ENCODE data around the gene MBOAT2.

The MBOAT2 gene

DNA sequence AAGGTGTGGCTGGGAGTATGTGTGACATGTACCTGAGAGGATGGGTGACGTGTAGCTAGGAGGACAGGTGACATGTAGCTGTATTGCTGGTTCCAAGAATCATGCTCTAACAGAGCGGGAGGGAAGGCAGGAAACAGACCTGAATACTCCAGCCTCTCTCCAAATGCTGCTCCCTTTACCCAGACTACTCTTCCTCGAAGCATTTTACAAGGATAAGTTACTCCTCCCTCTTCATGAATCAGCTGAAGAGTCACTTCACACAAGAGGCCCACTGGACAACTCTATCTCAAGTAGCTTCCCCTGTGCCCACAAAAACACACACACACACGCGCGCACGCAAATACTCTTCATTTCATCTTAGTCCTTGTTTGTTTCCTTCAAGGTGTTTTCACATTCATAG is 113.5 kb downstream of the MBOAT2 start:
- no peak for DNase-seq

DNA sequence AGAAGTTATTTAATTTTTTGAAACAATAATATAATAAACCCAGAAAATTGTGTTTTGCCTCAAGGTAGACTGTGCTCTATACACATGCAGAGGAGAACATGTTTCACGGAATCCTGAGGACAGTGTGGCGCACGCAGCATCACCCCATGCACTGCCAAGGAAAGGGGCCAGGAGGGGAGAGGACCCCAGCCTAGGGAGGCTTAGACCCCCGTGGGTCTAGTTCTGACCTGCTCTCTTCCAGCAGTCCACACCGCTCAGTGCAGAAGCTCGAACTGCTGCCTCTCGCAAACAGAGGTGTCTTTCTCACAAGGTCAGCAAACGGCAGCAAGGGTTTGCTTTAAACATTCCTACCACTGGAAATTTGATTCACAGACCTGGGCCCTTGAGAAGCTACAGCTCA is 114.5 kb downstream of the MBOAT2 start:
- no peak for DNase-seq

DNA sequence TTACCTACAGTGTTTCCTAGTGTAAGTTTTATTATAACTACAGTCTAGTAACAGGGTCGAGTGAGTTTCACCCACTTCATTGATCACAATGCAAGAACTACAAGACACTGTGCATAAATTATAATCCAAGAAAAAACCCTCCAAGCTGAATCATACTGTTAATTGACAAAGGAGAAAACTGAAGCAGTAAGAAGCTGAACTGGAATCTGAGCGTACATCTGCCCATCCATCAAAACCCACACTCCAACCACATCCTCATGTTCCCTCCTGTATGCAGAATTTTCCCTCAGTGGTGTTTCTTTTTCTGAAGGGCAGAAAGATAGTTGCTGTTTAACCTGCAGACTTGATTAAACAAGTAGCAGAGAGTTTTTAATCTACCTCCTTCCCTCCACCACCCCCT is 116.6 kb downstream of the MBOAT2 start:
- DNase-seq = no peak

DNA sequence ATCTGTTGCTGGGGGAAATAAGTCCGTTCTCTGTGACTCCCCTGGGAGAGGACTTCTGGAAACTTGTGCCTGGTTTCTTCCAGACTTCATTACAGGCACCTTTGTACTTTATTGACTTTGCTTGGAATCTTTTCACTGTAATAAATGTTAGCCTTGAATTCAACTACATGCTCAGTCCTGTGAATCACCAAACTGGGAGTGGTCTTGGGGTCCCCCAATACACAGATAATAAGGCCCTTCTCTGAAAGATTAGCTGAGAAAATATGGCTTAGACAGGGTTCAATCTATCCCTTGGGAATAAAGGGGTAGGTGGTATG is 117.3 kb downstream of the MBOAT2 start:
- DNase-seq = no peak

DNA sequence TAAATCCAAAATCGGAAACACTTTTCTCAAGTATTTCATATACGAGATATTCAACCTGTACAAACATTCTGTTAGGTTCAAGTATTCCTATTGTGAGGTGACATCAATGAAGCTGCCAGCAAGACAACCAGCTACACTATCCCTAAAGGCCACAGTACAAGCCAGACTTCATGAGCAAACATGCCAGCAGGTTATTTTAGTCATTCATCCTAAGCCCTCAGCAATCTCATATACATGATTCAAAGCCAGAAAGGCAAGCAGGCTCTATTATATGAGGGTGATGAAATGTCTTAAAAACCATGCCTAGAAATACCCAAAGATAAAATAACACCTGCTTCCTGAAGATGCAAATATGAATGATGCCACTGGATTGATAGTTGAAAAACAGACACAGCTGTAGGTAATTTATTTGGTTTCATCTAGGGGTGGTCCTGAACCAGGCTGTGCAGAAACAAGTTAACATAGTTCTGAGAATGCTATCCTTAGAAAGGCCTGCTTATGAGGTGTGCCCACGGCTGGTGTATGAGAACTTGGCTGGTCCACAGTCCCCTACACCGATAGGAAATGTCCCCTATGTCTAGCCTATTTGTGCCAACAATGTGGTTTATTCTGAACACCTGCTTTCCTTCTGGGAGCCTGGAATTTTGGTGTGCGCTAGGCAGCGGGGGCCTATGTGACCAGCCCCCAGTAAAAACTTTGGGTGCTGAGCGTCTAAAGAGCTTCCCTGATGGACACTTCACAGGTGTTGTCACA is 117.9 kb downstream of the MBOAT2 start:
- DNase-seq = no peak

DNA sequence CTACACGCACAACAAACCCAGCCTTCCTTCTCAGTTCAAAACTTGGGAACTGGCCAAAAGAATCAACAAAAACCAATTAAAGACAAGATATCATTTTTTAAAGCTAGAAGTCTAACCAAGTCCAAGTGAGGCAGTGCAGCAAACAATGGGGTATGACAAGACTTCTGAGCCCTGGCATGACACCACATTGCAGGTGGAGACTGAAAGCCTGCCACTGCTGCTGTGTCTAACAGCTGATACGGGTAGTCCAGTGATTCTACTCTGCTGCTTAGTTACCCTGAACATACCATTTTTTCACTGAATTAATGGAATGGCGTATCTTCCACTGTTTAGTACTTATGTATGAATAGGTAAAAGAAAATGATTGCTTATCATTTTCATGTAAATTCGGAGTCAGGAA is 118.7 kb downstream of the MBOAT2 start:
- DNase-seq = no peak

DNA sequence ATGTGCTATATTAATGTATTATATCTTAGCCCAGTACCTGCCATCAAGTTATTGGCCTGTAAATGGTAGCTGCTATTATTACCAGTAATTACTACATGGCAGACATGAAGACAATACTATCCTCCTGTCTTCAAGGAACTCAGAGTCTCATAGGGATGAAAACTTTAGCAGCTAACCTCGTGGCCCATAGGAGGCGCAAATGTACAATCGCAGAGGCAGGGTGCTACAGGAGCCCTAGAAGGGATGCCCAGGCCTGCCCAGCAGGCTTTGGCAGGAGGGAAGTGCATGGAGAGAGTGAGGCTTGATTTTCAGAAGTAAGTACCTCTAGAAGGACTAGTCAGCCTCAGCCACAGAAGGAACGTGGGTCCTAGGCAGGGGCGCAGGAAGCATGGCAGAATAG is 121.4 kb downstream of the MBOAT2 start:
- DNase-seq = peak; percentile 21

DNA sequence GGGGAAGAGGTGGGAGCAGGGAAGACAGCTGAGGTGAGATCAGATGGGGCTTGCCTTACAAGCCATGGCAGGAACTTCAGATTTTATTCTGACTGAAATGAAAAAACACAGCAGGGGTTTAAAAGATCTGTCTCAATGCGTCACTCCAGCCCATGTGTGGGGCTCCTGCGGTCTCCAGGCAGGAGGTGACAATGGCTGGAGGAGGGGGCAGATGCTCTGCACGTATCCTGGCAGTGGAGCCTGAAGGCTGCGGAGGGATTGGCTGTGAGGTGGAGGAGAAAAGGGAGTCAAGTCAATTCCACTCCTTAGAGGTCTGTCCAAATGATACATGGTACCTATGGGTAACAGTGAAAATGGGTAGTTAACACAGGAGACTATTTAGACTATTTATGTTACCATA is 125.6 kb downstream of the MBOAT2 start:
- no peak for DNase-seq

DNA sequence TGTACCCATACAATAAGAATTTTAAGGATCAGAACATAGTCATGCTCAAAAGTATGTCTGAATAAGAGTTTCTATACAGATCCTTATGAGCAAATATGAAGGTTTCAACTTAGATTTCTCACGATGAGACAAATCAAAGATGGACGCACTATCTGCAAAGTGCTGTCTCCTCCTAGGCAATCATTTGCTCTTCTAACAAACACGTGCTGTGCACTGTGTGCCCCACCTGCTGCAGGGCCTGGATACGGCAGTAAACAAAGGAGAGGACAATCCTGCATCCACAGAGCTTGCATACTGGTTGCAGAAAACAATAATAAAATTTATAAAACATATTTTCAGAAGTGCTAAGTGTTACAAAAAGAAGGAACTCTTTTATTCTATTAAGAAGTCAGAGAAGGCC is 126.2 kb downstream of the MBOAT2 start:
- no peak for DNase-seq

DNA sequence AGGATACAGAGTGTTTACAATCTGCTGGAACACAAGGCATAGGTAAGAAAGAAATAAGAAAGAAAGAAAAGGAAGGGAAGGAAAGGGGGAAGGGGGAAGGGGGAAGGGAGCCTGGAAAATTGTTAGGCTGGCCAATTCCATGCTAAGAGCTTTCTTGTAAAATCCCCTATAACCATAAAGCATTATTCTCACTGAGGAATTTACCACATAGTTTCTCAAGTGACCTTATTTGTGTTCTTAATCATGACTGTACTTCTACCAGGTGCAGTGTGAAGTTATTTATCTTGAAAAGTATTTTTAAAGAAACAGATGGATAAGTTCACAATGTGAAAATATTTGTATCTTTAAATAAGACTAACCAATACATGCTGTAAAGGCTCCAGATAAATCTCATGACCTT is 126.9 kb downstream of the MBOAT2 start:
- no peak for DNase-seq

DNA sequence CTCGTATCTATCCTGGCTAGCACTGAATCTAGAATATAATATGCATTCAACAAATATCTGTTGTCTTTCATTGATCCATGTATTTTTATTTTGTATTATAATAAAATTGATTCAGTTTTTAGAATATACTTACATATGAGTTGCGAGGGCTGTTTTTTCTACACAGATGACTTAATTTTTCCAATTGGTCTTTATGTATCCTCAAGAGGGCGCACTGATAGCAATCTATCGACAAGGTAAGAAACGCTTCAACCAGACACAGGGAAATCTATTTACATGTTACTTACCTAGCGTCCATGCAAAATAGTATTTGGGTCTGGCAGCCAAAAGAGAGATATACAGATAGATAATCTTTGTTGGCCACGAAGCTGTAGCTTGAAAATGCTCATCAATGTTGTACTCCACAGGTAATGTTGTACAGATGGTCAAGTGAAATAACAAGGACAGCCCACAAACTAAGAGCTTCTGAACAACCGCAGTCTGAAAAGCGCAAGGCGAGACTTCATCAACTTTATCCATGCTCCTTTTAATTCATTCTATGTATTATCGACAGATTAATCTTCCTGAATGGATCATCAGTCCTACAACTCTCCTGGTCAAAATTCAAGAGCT is 130.6 kb downstream of the MBOAT2 start:
- DNase-seq = peak; percentile 67

DNA sequence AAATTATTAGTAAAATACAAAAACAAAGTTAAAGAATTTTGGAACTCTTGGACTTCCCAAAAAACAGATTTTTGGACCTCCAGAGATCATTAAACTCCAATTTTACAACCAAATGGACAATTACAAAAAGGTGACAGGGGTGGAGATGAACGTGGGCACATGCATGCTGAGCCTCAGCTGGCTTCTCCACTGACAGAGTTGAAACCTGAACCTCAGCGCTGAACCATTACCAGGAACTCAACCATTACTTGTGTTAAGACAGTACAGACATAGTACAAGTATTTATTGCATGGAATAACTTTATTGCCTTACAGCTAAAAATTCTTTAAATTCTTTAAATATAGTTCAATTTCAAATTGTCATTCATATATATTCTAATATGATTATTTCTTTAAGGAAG is 133.0 kb downstream of the MBOAT2 start:
- no peak for DNase-seq

DNA sequence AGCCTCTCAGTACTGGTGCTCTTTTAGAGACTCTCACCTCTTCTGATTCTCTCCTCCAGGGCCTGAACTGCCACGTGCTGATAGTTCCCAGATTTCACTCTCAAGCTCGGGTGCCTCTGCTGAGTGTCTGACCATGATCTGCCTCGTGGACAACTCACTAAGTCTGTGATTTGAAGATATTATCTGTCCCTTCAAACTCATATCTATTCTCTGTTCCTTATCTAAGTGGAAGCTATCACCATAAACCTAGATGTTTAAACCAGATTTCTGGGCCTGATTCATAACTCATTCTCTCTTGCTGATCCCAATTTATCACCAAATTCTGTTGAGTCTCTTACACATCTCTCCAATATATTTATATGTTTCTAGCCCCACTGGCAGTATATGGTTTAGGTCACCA is 136.1 kb downstream of the MBOAT2 start:
- DNase-seq = no peak

DNA sequence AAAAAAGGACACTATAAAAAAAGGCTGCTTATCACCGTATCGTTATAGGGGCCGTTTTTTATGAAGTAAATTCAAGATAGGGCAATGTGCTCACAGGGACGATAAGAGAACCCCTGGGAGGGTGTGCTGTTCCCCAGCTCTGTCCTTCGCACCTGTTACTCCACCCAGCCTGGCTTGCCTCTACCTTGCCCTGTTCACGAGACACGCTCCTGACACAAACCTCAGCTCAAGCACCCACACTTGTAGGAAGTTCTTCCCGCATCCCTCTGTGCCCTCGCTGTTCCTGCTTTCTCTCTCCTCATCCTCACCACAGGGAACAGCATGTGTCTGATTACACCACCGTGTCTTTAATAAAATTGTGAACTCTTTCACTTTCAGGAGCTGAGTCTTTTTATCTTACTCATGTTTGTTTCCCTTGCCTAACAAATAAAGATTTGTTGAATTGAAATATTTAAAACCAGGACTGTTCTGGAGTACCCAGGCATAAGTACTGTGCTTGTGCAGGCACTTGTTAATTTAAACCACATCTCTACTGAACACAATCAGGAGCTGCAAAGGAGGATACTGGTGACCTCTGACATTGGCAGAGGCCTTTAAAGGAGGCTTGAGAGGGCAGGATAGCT is 140.0 kb downstream of the MBOAT2 start:
- no peak for DNase-seq

DNA sequence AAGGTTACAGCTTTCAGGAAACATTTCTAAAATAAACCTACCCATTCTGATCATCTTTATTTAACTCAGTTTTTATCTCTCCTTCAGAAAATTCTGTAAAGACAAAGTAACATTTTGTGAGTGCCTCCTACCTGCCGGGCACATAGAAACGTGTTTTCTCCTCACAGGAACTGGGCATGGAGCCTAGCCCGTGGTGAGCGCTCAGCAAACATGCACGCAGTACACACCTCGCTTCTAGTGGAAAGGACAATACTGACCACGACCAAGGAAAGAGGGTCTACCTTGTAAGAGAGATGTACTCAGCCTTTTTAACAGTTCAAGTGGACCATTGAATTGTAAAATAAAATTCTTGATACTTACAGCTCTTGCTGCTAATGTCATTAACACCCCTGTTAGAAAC is 141.3 kb downstream of the MBOAT2 start:
- no peak for DNase-seq

DNA sequence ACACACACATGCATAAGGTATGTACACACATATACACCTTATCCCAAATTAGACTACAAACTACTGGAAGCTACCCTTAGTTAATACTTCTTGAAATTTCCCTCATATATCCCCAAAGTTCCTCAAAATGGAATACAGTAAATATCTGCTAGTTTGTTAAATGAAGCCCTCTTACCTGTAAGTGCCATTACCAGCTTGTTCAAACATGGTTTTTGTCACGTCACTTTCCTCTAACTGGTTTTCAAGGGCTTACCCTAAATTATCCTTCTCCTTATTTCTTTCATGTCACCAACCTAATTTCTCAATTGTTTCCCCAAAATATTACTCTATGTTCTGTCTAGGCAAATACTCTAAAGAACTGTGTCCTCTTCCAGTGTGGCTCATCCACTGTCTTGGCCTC is 141.7 kb downstream of the MBOAT2 start:
- no peak for DNase-seq

DNA sequence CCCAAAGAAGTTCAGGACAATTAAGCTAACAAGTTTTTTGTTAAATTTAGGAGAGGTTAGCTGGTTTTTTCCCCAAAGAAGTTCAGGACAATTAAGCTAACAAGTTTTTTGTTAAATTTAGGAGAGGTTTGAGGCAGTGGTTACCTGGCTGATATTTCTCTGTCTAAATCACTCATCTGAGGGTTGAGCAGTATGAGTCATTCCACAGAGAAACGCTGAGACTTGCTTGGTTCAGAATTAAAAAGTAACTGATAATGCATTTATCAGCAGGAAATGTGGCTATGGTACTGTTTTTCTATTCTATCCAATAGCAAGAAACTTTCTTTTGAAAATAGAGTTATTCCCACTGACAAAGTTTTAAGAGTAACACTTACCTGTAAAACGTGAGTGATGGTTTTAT is 143.2 kb downstream of the MBOAT2 start:
- DNase-seq = no peak

DNA sequence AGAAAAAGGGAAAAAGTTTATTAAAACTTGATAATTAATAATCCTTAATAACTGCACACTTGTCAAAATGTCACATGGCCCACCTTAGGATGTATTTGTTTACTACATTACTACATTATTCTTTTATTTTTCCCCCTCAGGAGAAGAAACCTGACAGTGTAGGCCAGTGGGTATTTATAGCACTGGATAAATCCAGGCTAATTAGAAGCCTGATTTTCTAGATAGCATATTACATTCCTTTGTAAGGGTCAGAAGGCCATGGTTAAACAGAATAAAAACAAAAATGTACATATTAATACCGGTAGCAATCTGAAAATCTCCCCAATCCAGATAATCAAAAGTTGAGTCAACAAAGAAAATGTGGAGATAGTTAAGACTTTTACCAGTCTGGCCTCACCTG is 144.6 kb downstream of the MBOAT2 start:
- DNase-seq = no peak

DNA sequence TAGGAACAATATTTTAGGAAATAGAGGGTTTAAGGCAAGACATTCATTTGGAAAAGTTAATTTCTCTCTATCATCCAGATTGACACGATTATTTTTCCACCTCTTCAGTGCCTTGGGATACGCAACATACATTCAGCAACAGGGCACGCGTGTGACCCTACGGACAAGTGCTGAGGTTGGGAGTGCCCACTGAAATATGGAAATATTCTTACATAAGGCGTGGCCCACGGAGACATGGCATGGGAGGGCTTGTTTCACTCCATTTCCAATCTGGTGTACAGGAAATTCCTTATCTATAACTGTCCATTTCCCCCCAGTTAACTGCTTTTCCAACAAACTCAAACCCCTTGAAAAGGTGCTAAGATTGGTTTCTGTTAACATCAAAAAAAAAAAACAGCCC is 145.2 kb downstream of the MBOAT2 start:
- DNase-seq = no peak

DNA sequence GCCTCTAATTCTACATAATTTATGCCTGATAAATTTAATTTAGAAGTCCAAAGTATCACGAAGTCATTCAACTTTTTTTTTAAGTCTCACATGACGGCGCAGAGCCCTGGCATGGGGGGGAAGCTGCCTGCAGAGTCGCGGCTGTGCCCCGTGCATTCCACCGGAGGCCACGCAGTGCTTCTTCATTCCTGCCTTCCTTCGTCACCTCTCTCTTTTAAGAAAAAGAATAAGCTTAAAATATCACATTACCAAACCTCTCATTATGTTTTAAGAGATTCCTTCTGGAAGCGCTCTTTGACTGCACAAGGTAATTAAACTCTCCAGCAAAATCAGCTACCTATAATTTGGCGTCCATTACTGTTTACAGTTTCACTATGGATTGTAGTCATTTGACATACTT is 145.8 kb downstream of the MBOAT2 start:
- DNase-seq = no peak

DNA sequence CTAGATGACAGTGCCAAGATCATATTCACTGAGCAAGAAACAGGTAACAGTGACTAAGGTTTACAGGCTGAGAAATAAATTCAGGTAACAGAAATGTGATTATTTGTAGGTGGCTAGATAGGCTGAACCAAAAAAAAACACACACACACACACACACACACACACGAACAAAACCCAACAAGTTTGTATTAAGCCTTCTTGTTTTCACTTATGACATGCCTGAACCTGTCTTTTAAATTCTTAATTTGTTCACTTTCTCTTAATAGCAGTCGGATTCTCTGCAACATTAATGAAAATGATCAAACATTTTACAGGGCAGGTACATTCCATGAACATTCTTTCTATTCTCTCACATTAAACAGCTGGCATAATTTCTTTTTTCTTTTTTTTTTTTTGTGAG is 147.3 kb downstream of the MBOAT2 start:
- DNase-seq = no peak

DNA sequence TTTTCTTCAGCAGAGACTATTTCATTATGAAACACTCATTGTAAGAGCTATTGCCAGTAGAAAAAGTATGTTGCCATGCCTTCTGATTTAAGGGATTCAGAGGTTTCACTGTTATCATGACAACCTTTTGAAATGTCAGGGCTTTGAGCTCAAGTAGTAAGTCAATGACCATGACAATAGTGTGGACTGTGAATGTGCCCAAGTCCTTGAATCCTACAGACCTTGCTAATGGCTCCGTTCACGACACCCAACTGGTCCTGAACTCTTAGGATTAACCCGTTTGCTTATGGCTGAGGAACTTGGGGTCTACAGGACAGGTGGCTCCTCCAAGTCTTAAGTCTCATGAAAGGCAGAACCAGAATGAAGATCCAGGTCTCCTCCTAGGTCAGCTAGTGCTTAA is 148.5 kb downstream of the MBOAT2 start:
- no peak for DNase-seq

DNA sequence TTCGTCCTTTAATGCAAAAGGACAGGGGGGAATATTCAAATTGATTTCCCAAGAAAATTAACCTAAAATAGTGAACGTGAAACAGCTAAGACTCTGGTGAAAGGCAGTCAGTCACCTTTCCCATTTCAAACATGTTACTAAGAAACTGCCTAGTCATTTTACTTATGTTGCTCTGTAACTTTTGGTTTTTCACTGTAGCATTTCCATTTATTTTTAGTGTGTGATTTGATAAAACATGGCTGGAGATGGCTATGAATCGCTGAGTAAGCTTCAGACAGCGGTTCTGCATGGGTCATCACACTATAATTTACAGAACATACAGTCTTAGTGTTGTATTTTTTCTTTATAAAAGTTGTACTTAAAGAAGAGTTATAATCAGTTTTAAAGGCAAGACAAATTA is 150.1 kb downstream of the MBOAT2 start:
- DNase-seq = no peak

DNA sequence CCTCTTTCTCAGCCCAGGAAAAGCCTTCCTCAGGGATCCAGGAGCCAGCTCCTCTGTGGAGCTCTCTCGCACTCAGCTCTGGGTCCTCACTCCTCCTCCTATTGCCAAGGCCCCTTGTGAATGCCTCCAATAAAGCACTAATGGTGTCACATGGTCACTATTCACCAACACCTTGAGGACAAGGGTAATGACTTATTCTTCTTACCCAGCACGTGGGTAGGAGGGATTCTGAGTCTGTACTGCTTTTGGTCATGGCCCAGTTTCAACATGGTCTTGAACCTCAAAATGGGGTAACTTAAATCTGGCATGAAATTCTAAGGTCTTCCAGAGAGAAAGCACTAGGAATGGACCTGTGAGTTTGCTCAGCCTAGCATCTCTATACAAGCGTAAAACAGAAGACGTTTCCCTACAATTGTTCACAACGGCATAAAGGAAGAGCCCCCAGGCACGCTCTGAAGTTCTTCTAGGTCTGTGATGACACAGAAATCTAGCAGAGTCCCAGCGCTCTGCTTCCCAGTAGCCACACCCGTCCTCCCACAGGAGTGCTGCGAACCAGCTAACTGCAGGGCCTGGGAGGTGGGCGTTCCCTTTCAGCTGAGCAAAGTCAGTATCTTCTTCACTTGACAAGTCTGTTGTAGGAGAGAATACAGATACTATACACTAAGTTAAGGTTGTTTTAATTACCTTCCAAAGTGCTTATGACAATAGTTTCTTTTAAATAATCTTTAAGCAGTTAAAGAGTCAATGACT is 151.5 kb downstream of the MBOAT2 start:
- DNase-seq = no peak

Measured in midbrain (tissue), 1 donor.